ENCODE results near the gene FZD2. TPM values are rescaled to one million over a fixed set of nuclear protein-coding genes. Genes with fewer than 3 reads are reported as not detected.

The FZD2 gene
- total and polyA plus RNA-seq, 9 of the 15 experiments (the other 6 are each of a cell fraction or from before 2014, with no cell fraction given), result 0.03 to 4.5 (median 1.1) TPM; not detected in 1

DNA sequence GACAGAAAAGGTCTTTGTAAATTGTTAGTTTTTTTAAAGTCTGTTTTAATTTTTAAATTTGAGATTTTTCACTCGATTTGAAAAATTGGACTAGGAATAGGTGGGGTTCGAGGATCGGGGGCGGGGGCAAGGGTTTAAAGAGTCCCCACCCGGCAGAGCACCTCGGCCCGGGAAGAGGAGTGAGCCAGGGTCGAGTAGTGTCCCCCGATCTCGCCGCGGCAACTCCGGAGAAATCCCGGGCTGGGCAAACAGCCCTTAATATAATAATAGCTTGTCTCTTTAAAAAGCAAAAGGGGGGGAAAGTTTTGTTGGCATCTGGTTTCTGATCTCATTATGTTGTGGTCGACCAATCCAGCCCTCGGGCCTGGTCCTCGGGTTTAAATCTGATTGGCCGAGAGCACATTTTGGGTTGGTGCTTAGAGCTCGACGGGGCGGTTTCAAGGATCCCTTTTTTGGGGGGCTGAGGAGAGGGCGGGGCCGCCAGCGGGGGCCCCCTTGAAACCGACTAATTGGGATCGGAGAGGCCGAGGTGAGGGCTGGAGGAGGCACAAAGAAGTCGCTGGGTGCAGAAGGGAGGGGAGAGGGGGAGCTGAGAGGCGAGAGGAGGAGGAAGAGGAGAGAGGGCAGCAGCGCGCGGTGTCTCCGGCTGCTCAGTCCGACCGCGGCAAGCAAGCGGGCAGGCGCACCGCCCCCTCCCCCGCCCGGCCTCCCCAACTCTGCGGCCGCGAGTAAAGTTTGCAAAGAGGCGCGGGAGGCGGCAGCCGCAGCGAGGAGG is at the start of gene FZD2 (continued):
- TF ChIP-seq, protein P1, sequence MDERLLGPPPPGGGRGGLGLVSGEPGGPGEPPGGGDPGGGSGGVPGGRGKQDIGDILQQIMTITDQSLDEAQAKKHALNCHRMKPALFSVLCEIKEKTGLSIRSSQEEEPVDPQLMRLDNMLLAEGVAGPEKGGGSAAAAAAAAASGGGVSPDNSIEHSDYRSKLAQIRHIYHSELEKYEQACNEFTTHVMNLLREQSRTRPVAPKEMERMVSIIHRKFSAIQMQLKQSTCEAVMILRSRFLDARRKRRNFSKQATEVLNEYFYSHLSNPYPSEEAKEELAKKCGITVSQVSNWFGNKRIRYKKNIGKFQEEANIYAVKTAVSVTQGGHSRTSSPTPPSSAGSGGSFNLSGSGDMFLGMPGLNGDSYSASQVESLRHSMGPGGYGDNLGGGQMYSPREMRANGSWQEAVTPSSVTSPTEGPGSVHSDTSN (CRISPR knock-in tag; IDR thresholded peaks at IDR 0.05; ENCODE audit: low read depth), result no peak
- TF ChIP-seq, protein P1 (tag; conservative IDR thresholded peaks at IDR 0.05; ENCODE audit: low read depth), result no peak
- TF ChIP-seq PTRF (tag; IDR thresholded peaks at IDR 0.05) (no peak), ATF1 (CRISPR knock-in tag; IDR thresholded peaks at IDR 0.05) (no peak), ATF1 (tag; IDR thresholded peaks at IDR 0.05) (peak; percentile 43), NBN (IDR thresholded peaks at IDR 0.05; ENCODE audit: low read depth) (peak; percentile 61; the same call in 1 of the 2 replicates), ZFP1 (CRISPR knock-in tag; IDR thresholded peaks at IDR 0.05) (no peak), NR2C1 (IDR thresholded peaks at IDR 0.05) (no peak), NR2C1 (tag; IDR thresholded peaks at IDR 0.05) (no peak), ZNF140 (CRISPR knock-in tag; IDR thresholded peaks at IDR 0.05) (no peak), ARID1B (IDR thresholded peaks at IDR 0.05) (peak; percentile 42; the same call in 1 of the 2 replicates), ZNF347 (CRISPR knock-in tag; IDR thresholded peaks at IDR 0.05; ENCODE audit: low read depth) (no peak), PPARD (CRISPR knock-in tag; IDR thresholded peaks at IDR 0.05) (no peak), POLR2AphosphoS2 (IDR thresholded peaks at IDR 0.05; ENCODE audit: low read length) (no peak), HNRNPUL1 (IDR thresholded peaks at IDR 0.05; ENCODE audit: low read length) (no peak), MAFK (IDR thresholded peaks at IDR 0.05; ENCODE audit: low read length) (no peak), ZNF311 (CRISPR knock-in tag; IDR thresholded peaks at IDR 0.05) (no peak), CEBPG (CRISPR knock-in tag; IDR thresholded peaks at IDR 0.05) (no peak), CEBPG (tag; conservative IDR thresholded peaks at IDR 0.05 in 1 of 2, IDR thresholded peaks at IDR 0.05 in 1 of 2) (no peak), TARDBP (IDR thresholded peaks at IDR 0.05) (no peak), IRF2 (CRISPR knock-in tag; IDR thresholded peaks at IDR 0.05) (no peak)
- TF ChIP-seq, protein P2, sequence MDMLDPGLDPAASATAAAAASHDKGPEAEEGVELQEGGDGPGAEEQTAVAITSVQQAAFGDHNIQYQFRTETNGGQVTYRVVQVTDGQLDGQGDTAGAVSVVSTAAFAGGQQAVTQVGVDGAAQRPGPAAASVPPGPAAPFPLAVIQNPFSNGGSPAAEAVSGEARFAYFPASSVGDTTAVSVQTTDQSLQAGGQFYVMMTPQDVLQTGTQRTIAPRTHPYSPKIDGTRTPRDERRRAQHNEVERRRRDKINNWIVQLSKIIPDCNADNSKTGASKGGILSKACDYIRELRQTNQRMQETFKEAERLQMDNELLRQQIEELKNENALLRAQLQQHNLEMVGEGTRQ (CRISPR knock-in tag; IDR thresholded peaks at IDR 0.05), result no peak
- TF ChIP-seq, protein P3, sequence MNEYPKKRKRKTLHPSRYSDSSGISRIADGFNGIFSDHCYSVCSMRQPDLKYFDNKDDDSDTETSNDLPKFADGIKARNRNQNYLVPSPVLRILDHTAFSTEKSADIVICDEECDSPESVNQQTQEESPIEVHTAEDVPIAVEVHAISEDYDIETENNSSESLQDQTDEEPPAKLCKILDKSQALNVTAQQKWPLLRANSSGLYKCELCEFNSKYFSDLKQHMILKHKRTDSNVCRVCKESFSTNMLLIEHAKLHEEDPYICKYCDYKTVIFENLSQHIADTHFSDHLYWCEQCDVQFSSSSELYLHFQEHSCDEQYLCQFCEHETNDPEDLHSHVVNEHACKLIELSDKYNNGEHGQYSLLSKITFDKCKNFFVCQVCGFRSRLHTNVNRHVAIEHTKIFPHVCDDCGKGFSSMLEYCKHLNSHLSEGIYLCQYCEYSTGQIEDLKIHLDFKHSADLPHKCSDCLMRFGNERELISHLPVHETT (CRISPR knock-in tag; conservative IDR thresholded peaks at IDR 0.05 in 1 of 2, IDR thresholded peaks at IDR 0.05 in 1 of 2), result no peak
- TF ChIP-seq, protein P4, sequence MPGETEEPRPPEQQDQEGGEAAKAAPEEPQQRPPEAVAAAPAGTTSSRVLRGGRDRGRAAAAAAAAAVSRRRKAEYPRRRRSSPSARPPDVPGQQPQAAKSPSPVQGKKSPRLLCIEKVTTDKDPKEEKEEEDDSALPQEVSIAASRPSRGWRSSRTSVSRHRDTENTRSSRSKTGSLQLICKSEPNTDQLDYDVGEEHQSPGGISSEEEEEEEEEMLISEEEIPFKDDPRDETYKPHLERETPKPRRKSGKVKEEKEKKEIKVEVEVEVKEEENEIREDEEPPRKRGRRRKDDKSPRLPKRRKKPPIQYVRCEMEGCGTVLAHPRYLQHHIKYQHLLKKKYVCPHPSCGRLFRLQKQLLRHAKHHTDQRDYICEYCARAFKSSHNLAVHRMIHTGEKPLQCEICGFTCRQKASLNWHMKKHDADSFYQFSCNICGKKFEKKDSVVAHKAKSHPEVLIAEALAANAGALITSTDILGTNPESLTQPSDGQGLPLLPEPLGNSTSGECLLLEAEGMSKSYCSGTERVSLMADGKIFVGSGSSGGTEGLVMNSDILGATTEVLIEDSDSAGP (CRISPR knock-in tag; IDR thresholded peaks at IDR 0.05), result no peak

All from K562 (cell line).